Activated CD8-positive, alpha-beta memory T cell treated with anti-CD3 and anti-CD28 coated beads, Interleukin-2, amount 10 ng/mL, durations not matched to agents 7 days and 5 days (primary cell): ENCODE measurements around the gene BTBD10. TPM values are rescaled to one million over a fixed set of nuclear protein-coding genes. Genes with fewer than 3 reads are reported as not detected.

Source experiments
- ATAC-seq: fragments of 150-1000 bp; cut with Tn5 transposase; one replicate; pipeline ENCODE4 v1.10.0; 2021; ENCODE audit warnings: moderate library complexity
- CTCF ChIA-PET: fragments of 350-600 bp; sonication (Branson Sonifier 250); formaldehyde crosslinking; loops from one replicate; lab custom pipeline; 2021; ENCODE audit warnings: antibody characterized with exemption; lab: Charles Lee
- DNase-seq: peaks from one replicate; pipeline ENCODE4 v3.0.0-alpha.2; 2020
- H3K27ac Mint-ChIP-seq: one replicate; pipeline ENCODE4 v1.8.0; 2021; ENCODE audit warnings: mild to moderate bottlenecking, mixed read lengths
- H3K27me3 Mint-ChIP-seq: one replicate; pipeline ENCODE4 v1.8.0; 2021; ENCODE audit warnings: mixed read lengths
- H3K36me3 Mint-ChIP-seq: one replicate; pipeline ENCODE4 v1.8.0; 2021; ENCODE audit warnings: mild to moderate bottlenecking, mixed read lengths
- H3K4me1 Mint-ChIP-seq: one replicate; pipeline ENCODE4 v1.8.0; 2021; ENCODE audit warnings: mixed read lengths
- H3K4me3 Mint-ChIP-seq: one replicate; pipeline ENCODE4 v1.8.0; 2021; ENCODE audit warnings: mild to moderate bottlenecking, moderate library complexity, mixed read lengths
- H3K9me3 Mint-ChIP-seq: one replicate; pipeline ENCODE4 v1.8.0; 2022; ENCODE audit warnings: low read depth, mixed read lengths
- total RNA-seq, 2 experiments: library from RNA; stranded (reverse); gene quantifications; one replicate each; pipeline ENCODE4 v1.2.3, GENCODE V29; 2021

The BTBD10 gene
- total RNA-seq, 2 experiments from 2014 or later, result 19.5 to 23.9 TPM

DNA sequence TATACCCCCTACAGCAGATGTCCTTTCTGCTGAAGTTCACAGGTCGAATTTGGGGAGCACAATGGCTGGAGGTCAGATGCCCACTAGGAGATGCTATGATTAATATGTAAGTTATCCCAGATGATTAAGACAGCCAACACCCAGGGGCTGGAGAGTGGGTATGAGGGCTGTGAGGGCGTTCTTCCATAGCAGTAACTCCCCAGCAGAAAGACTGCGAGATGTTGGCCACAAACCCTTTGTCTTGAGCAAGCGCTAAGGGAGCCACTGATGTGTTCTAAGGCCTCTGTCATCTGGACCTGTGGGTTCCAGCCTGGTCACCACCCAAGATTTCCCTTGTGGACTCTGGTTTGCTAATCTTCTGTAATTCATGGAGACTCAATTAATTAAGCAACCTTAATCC lies 107.8 kb downstream of the BTBD10 start:
- ATAC-seq, result no peak

GRCh38 chr11:13354335-13354734 lies 108.7 kb downstream of the BTBD10 start:
- Mint-ChIP-seq H3K36me3 (peaks cover 39% of the 10 kb centered on the region), H3K27ac (no peak overlapping the region), H3K4me3 (no peak overlapping the region), H3K4me1 (peaks cover 2% of the 10 kb centered on the region), H3K27me3 (no peaks in the 10 kb centered on the region), H3K9me3 (no peaks in the 10 kb centered on the region)
- no peak for DNase-seq
- ATAC-seq, result peak; percentile 16
- CTCF ChIA-PET, result interaction anchor here (0.8 to 2.4 kb wide), 2 partner anchors 10 to 86 kb away, joined by 3 to 12 read pairs; no protein-coding TSS in a partner anchor

More for the DNA sequence above, 107.8 kb downstream of the BTBD10 start:
- H3K27me3 Mint-ChIP-seq, result no peaks in the 10 kb centered on the region
- no peak overlapping the region for H3K27ac Mint-ChIP-seq
- no peak overlapping the region for H3K4me3 Mint-ChIP-seq
- no peaks in the 10 kb centered on the region for H3K9me3 Mint-ChIP-seq
- H3K36me3 Mint-ChIP-seq, result peaks cover 39% of the 10 kb centered on the region
- DNase-seq, result no peak
- CTCF ChIA-PET, result no interaction called here
- no peaks in the 10 kb centered on the region for H3K4me1 Mint-ChIP-seq

GRCh38 chr11:13352711-13353110 lies 110.3 kb downstream of the BTBD10 start:
- peaks cover 14% of the 10 kb centered on the region for H3K4me1 Mint-ChIP-seq
- peaks cover 28% of the 10 kb centered on the region for H3K36me3 Mint-ChIP-seq
- ATAC-seq (no peak), DNase-seq (no peak)
- H3K9me3 Mint-ChIP-seq, result no peaks in the 10 kb centered on the region
- no peak overlapping the region for H3K27ac Mint-ChIP-seq
- no peaks in the 10 kb centered on the region for H3K27me3 Mint-ChIP-seq
- CTCF ChIA-PET, result interaction anchor here (0.6 to 2.4 kb wide), 2 partner anchors 8 to 15 kb away, joined by 3 to 12 read pairs; no protein-coding TSS in a partner anchor
- H3K4me3 Mint-ChIP-seq, result no peak overlapping the region

DNA sequence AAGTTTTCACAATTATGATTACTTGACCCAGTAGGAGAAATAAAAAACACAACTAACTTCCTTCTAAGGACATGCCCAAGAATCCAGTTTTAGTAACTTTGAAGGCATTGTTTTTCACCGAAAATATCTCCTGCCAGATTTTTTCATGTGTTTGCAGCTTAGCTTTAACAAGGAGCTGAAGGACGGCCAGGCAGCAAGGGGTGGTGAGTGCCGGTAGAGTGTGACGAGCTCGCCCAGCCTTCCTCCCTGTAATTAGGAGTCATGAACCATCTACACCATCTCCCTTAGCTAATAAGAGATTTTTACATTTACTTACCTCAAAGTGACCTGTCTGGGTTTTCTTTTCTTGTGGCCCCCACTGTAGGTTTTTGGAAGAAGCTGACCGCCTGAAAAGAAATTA lies 113.4 kb downstream of the BTBD10 start:
- Mint-ChIP-seq H3K27me3 (no peaks in the 10 kb centered on the region), H3K4me1 (peaks cover 21% of the 10 kb centered on the region), H3K9me3 (no peaks in the 10 kb centered on the region), H3K4me3 (no peak overlapping the region), H3K36me3 (peaks cover 13% of the 10 kb centered on the region), H3K27ac (no peak overlapping the region)
- CTCF ChIA-PET, result no interaction called here
- ATAC-seq (no peak), DNase-seq (no peak)

- ATAC-seq (no peak), DNase-seq (no peak)
- Mint-ChIP-seq H3K4me1 (peaks cover 25% of the 10 kb centered on the region), H3K36me3 (peaks cover 14% of the 10 kb centered on the region), H3K4me3 (no peak overlapping the region), H3K27ac (no peak overlapping the region), H3K27me3 (no peaks in the 10 kb centered on the region), H3K9me3 (no peaks in the 10 kb centered on the region)
- CTCF ChIA-PET, result no interaction called here
Observed at GRCh38 chr11:13349046-13349445, 114.0 kb downstream of the BTBD10 start.

DNA sequence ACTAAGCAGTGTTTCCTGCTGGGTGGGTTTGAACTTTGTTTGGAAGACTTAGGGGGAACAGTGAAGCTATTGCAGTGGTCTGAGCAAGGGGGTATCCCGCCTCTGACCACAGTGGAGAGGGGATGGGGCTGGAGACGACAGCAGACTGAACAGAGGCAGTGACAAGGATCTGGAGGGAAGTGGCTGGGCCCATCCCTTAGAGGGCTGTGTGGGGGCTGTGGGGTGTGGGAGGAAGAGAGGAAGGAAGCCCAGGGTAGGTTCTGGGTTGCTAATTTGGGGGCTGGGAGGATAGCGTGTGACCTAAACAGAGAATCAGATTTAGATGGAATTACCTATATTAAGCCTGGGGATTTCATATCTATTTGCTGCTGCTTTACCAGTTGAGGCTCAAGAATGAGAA lies 114.7 kb downstream of the BTBD10 start:
- Mint-ChIP-seq H3K27ac (peak overlapping the region; percentile 72), H3K36me3 (peaks cover 15% of the 10 kb centered on the region), H3K4me3 (no peak overlapping the region), H3K9me3 (no peaks in the 10 kb centered on the region), H3K4me1 (peaks cover 26% of the 10 kb centered on the region), H3K27me3 (no peaks in the 10 kb centered on the region)
- no peak for DNase-seq
- CTCF ChIA-PET, result interaction anchor here (1.0 to 1.9 kb wide), 2 partner anchors 134 to 138 kb away, joined by 3 to 6 read pairs; no protein-coding TSS in a partner anchor
- ATAC-seq, result no peak

DNA sequence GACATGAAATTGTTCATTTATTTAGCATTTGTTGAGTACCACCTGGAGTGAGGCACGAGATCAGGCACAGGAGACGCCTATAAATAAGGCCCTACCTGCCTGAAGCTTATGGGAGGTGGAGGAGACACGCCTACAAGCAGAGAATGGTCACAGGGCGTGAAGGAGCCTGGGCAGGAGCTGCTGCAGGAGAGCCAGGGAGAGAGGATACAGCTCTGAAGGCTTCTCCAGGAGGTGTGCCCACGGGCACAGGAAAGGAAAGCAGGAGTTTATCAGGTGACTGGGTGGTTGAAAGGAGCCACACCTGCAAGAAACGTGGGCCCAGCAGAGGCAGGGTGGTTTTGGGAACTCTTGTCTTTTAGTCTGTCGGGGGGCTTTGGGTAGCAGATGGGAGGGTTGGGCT lies 115.1 kb downstream of the BTBD10 start:
- Mint-ChIP-seq H3K9me3 (no peaks in the 10 kb centered on the region), H3K27ac (peak overlapping the region; percentile 72), H3K4me3 (no peak overlapping the region), H3K36me3 (peaks cover 15% of the 10 kb centered on the region), H3K27me3 (no peaks in the 10 kb centered on the region), H3K4me1 (peaks cover 26% of the 10 kb centered on the region)
- CTCF ChIA-PET, result interaction anchor here (1.0 to 1.9 kb wide), 3 partner anchors 134 to 164 kb away, joined by 3 to 6 read pairs (median 3); no protein-coding TSS in a partner anchor
- DNase-seq (no peak), ATAC-seq (no peak)

GRCh38 chr11:13346470-13346869 lies 116.6 kb downstream of the BTBD10 start:
- DNase-seq (no peak), ATAC-seq (no peak)
- H3K9me3 Mint-ChIP-seq, result no peaks in the 10 kb centered on the region
- H3K36me3 Mint-ChIP-seq, result peaks cover 14% of the 10 kb centered on the region
- no peak overlapping the region for H3K4me3 Mint-ChIP-seq
- no peaks in the 10 kb centered on the region for H3K27me3 Mint-ChIP-seq
- CTCF ChIA-PET, result interaction anchor here (1.0 to 1.9 kb wide), 4 partner anchors 86 to 163 kb away, joined by 3 to 6 read pairs (median 3); no protein-coding TSS in a partner anchor
- no peak overlapping the region for H3K27ac Mint-ChIP-seq
- H3K4me1 Mint-ChIP-seq, result peaks cover 29% of the 10 kb centered on the region

DNA sequence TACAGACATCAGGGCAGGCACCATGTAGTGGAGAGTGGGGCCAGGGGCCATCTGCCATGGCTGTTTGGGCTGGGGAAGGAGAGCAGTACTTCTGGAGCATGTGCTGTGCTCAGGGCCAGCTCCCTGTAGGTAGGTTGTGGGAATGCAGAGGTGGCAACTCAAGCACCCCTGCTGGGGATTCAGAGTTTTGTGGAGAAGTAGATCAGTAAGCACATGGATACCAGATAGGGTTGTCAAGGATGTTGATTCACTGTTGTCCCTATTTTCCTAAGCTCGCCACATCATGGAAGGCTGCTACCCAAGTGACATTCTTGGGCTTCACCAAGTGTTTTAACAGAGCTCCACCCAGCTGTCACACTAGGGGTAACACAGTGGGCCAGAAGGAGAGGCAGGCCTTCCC lies 118.2 kb downstream of the BTBD10 start:
- Mint-ChIP-seq H3K36me3 (peaks cover 13% of the 10 kb centered on the region), H3K4me1 (peaks cover 44% of the 10 kb centered on the region), H3K27ac (no peak overlapping the region), H3K9me3 (no peaks in the 10 kb centered on the region), H3K4me3 (no peak overlapping the region), H3K27me3 (no peaks in the 10 kb centered on the region)
- CTCF ChIA-PET, result interaction anchor here (1.0 to 2.7 kb wide), 11 partner anchors 8 to 382 kb away, joined by 3 to 16 read pairs (median 5); no protein-coding TSS in a partner anchor
- no peak for ATAC-seq
- no peak for DNase-seq

GRCh38 chr11:13343931-13344717 lies 118.9 kb downstream of the BTBD10 start:
- ATAC-seq (peak; percentile 53), DNase-seq (peak; percentile 84)
- CTCF ChIA-PET, result interaction anchor here (0.7 to 2.7 kb wide), 23 partner anchors 9 to 160 kb away, joined by 3 to 16 read pairs (median 4); no protein-coding TSS in a partner anchor
- Mint-ChIP-seq H3K9me3 (no peaks in the 10 kb centered on the region), H3K27ac (peak overlapping the region; percentile 8), H3K4me3 (no peak overlapping the region), H3K4me1 (peaks cover 48% of the 10 kb centered on the region), H3K36me3 (peaks cover 13% of the 10 kb centered on the region), H3K27me3 (no peaks in the 10 kb centered on the region)

DNA sequence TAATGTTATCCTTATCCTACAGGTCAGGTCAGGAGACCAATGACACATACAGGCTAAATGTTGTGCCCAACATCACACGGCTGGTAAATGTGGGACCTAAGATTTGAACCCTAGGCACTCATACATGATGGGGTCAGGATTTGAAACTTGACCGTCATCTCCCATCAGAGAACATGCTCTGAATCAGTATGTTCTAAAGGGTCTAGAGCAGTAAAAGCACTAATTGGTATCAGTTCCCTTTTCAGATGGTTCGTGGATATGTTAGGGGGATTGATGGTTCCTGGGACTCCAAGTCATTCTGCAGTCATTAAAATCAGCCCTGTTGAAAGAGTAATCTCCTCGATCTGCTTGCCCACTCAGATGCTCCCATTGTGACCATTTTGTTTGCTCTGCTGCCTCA lies 120.0 kb downstream of the BTBD10 start:
- Mint-ChIP-seq H3K4me1 (peaks cover 51% of the 10 kb centered on the region), H3K9me3 (no peaks in the 10 kb centered on the region), H3K27ac (no peak overlapping the region), H3K36me3 (peaks cover 13% of the 10 kb centered on the region), H3K27me3 (no peaks in the 10 kb centered on the region), H3K4me3 (no peak overlapping the region)
- CTCF ChIA-PET, result interaction anchor here (0.7 to 2.7 kb wide), 17 partner anchors 8 to 159 kb away, joined by 3 to 16 read pairs (median 4); no protein-coding TSS in a partner anchor
- ATAC-seq (no peak), DNase-seq (no peak)

DNA sequence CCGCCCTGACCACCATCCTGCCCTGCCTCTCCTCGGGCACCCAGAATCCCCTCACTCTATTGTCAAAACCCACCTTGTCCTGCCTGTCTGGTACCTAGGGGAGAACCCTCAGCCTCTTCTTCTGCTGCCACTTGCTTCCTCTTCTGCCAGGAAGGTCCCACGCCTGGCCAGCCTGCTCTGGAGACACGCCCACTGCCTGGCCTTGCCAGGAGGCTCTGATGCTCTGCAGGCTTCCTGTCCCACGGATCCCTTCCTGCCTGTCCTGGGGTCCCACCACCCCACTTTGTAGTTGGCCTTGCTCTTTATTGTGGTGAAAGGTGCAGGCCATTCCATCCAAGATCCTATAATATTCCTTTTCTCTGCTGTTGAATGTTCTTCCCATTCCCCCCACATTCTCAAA lies 122.0 kb downstream of the BTBD10 start:
- no peak overlapping the region for H3K27ac Mint-ChIP-seq
- no peak overlapping the region for H3K4me3 Mint-ChIP-seq

More for the DNA sequence above, 122.0 kb downstream of the BTBD10 start:
- Mint-ChIP-seq H3K4me1 (peaks cover 59% of the 10 kb centered on the region), H3K27me3 (no peaks in the 10 kb centered on the region), H3K36me3 (peaks cover 13% of the 10 kb centered on the region), H3K9me3 (no peaks in the 10 kb centered on the region)
- no peak for ATAC-seq
- CTCF ChIA-PET, result interaction anchor here (1.0 kb wide), 1 partner anchor 90 kb away, joined by 4 read pairs; no protein-coding TSS in a partner anchor
- DNase-seq, result no peak
